Islet of Langerhans (tissue), 1 donor: ENCODE measurements around the gene SLC5A10.

ENCODE experiments used
- FAIRE-seq: peaks from one replicate; lab custom pipeline; 2011; peaks lifted over from hg19 to GRCh38; lab: Jason Lieb, UNC

Gene SLC5A10

GRCh38 chr17:19004421-19005136 is 52.6 kb downstream of the SLC5A10 start, which contains the start of gene FAM83G:
TSS of gene FAM83G (minus strand) at chr17:19004764. CDS start at chr17:19004041, 723 bp downstream.
- no peak for FAIRE-seq

GRCh38 chr17:19005137-19005773 is 53.3 kb downstream of the SLC5A10 start:
- FAIRE-seq: no peak

DNA sequence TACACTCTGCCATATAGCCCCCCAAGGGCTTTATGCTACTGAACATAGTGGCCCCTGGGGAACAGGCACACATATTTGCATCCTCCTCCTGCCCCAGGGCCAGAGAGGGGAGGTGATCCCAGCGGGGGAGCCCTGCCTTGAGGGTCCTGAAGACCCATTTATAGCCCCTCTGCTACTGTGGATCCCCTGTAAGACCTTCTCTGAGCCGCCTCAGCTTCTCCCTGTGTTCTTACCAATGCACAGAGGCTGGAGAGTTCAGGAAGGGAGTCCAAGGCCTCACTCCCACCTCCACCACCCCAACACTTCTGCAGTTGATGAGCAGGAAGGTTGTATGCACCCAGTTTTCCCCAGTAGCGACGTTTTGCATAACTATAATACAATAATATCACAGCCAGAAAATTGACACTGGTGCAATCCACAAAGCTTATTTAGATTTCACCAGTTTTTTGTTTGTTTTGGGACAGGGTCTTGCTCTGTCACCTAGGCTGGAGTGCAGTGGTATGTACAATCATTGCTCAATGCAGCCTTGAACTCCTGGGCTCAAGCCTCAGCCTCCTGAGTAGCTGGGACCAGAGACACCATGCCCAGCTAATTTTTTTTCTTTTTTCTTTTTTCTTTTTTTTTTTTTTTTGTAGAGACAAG is 53.9 kb downstream of the SLC5A10 start:
- FAIRE-seq: no peak

GRCh38 chr17:19006698-19007097 is 54.7 kb downstream of the SLC5A10 start:
- FAIRE-seq: no peak

DNA sequence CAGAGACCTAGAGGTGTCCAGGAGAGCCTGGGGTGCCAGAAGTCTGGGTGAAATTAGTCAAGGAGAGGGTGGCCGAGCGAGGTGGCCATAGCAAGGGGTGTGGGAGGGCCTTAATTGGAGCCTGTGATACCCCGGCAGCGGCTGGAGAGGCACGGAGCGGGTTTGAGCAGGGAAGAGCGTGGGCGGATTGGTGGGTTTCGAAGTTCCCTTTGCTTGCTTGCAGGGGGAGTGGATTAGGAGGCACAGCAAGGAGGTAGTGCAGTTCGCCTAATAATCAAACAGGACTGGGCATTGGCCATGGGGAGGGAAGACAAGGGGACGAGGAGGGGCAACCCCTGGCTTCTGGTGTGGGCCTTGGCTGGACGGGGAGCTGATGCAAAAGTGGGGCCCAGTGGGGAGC is 58.0 kb downstream of the SLC5A10 start:
- no peak for FAIRE-seq

GRCh38 chr17:19010729-19011505 is 59.0 kb downstream of the SLC5A10 start:
- FAIRE-seq: no peak

- FAIRE-seq: no peak
Observed at GRCh38 chr17:19011581-19011980, 59.6 kb downstream of the SLC5A10 start.

DNA sequence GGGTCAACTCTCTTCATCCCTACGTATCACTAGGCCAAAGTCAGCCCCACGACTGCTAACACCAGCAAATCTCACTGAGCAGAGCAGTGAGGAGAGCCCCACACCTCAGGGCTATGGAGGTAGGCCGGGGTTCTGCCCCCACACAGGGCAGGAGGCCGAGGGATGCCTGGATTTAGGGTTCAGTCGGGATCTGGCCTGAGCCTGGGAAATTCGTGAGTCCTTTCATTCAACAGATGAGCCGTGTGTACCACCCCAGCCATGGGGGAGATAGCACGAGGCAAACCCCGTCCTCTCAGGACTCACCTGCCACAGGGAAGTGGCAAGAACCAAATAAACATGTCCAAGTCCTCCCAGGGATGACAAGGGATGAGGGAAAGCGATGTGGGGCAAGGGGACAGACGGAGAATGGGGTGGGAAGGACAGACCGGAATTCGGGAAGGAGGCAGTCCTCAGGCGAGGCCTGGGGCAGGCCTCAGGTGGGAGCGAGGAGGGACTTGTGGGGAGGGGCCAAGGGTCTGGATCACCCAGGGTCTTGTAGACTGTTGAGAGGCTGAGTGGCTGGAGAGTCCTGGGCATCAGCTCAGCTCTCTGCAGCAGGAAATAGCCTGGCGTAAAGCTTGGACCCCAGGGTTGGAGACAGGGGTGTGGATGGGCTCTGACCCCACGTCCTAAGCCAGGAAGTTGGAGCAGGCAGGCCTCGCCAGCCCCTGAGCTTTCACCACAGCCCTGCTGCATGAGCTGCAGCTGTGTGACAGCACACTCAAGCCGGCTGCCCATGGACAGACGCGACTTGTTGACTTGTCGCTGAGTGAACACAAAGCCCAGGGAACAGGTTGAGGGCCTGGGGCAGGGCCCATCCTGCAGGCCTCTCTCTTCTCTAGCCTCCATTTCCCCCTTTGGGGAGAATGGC is 60.5 kb downstream of the SLC5A10 start:
- no peak for FAIRE-seq

DNA sequence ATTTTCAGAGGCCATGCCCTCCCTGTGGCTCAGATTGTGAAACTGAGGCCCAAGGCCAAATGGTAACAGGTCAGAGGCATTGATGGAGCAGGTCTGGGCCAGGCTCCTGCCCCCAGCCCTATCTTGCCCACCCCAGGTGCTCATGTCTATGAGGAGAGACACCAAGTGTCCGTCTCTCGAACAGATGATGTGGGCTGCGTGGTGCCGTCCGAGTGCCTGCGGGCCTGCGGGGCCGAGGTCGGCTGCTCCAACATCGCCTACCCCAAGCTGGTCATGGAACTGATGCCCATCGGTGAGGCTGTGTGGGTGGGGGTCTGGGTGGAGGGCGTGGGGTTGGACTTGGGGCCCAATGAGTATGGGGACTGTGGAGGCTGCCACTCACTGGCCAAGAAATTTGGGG is 61.3 kb downstream of the SLC5A10 start:
- FAIRE-seq: no peak

- no peak for FAIRE-seq
Observed at GRCh38 chr17:19013806-19014627, 62.1 kb downstream of the SLC5A10 start.

- FAIRE-seq: no peak
Observed at GRCh38 chr17:19014628-19015215, 62.8 kb downstream of the SLC5A10 start.

DNA sequence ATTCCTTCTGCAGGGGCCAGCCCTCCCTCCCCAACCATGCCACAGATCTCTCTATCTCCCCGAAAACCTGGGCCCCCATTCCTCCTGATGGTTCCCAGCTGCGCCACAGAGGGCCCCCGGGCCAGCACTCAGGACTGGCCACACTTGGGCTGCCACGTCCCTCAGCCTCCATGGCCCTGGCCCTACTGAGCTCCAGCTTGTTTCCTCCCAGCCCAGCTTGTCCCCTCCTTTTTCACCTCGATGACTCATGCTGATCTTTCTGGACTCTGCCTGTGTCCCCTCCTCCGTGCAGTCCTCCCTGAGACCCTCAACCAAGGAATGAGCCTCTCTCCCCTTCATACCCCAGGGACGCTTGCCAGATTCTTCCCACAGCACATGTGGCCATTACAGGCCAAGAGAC is 63.5 kb downstream of the SLC5A10 start:
- no peak for FAIRE-seq

- no peak for FAIRE-seq
Observed at GRCh38 chr17:19016297-19016696, 64.3 kb downstream of the SLC5A10 start.

GRCh38 chr17:19016881-19017280 is 64.9 kb downstream of the SLC5A10 start:
- FAIRE-seq: no peak

DNA sequence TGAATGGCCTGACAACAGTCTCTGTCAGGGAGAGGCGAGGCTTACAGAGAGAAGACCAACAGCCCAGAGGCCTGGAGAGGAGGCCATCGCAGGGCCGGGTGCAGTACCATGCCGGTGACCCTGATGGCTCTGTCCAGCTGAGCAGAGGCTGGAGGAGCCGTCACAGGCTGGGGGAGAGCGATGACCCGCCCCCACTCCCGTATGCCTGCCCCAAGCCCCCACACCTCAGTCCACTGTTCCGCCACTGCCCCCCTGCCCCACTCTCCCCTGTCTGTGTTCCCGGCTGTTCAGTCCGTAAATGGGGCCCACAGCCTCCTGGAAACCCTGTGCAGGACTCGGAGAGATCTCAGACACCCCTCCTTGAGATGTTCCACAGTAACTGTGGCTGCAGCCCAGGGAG is 65.4 kb downstream of the SLC5A10 start:
- no peak for FAIRE-seq

GRCh38 chr17:19017804-19018599 is 66.0 kb downstream of the SLC5A10 start:
- no peak for FAIRE-seq

- no peak for FAIRE-seq
Observed at GRCh38 chr17:19018600-19018950, 66.6 kb downstream of the SLC5A10 start.

DNA sequence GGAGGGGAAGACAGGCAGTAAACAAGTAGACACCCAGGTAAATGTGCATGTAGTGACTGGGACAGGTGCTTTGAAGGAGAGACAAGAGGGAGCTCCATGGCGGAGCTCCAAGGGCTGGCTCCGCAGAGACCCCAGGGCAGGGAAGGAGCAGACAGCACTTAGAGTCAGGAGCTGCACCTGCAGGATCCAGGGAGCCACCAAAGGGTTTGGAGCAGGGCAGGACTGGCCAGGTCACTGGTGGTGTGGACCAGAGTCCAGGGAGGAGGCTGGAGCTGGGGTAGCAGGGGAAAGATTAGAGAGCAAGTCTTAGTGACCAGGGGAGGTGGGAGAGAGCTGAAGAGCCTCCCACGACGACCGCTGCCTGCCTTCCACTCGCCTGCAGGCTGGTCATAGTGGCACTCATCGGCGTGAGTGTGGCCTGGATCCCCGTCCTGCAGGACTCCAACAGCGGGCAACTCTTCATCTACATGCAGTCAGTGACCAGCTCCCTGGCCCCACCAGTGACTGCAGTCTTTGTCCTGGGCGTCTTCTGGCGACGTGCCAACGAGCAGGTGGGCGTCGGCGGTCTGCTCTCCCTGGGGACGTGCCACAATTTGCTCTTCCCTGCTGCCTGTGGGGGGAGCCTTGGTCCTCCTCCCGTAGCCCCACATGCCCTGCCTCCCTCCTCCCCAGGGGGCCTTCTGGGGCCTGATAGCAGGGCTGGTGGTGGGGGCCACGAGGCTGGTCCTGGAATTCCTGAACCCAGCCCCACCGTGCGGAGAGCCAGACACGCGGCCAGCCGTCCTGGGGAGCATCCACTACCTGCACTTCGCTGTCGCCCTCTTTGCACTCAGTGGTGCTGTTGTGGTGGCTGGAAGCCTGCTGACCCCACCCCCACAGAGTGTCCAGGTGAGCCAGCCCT is 67.3 kb downstream of the SLC5A10 start:
- FAIRE-seq: no peak

- FAIRE-seq: no peak
Observed at GRCh38 chr17:19020016-19020415, 68.1 kb downstream of the SLC5A10 start.
